Neural cell (in vitro differentiated cells): ENCODE results near the gene PPP3CA. TPM values are rescaled to one million over a fixed set of nuclear protein-coding genes. Genes with fewer than 3 reads are reported as not detected.

Experiments used
- H2AFZ ChIP-seq: fragments of 200-600, 300-800 bp; sonication (generic), shearing (Covaris generic); 2 replicates; pipeline ENCODE4 v1.6.0; 2014; ENCODE audit warnings: low read depth, mild to moderate bottlenecking, antibody characterized with exemption, low read length, moderate library complexity
- H3F3A ChIP-seq: fragments of 200-600 bp; shearing (Covaris generic); 2 replicates; pipeline ENCODE4 v1.6.1; 2016; ENCODE audit warnings: mild to moderate bottlenecking, moderate library complexity, mixed read lengths, antibody characterized with exemption, low read length; ENCODE audit not compliant: insufficient read depth, poor library complexity, severe bottlenecking
- H3K27ac ChIP-seq: fragments of 200-600, 300-800 bp; sonication (generic), shearing (Covaris generic); 2 replicates; pipeline ENCODE4 v1.5.1; 2014; ENCODE audit warnings: mild to moderate bottlenecking, low read length, moderate library complexity
- H3K27me3 ChIP-seq: fragments of 300-800, 200-600 bp; sonication (generic), shearing (Covaris generic); 2 replicates; pipeline ENCODE4 v1.6.0; 2014; ENCODE audit warnings: mild to moderate bottlenecking, low read depth, low read length, moderate library complexity; ENCODE audit not compliant: insufficient read depth
- H3K36me3 ChIP-seq: fragments of 300-800, 200-600 bp; sonication (generic), shearing (Covaris generic); 2 replicates; pipeline ENCODE4 v1.5.1; 2014; ENCODE audit warnings: mild to moderate bottlenecking, antibody characterized with exemption, low read length, moderate library complexity; ENCODE audit not compliant: insufficient read depth
- H3K4me2 ChIP-seq: fragments of 300-800, 200-600 bp; sonication (generic), shearing (Covaris generic); 2 replicates; pipeline ENCODE4 v1.6.0; 2014; ENCODE audit warnings: mild to moderate bottlenecking, low read length
- H3K4me3 ChIP-seq: fragments of 300-800, 200-600 bp; sonication (generic), shearing (Covaris generic); 2 replicates; pipeline ENCODE4 v1.5.1; 2014; ENCODE audit warnings: mild to moderate bottlenecking, low read length, moderate library complexity
- H3K79me2 ChIP-seq: fragments of 200-600 bp; shearing (Covaris generic); replicated peaks from 2 replicates; pipeline ENCODE4 v1.6.0; 2014; ENCODE audit warnings: mild to moderate bottlenecking, low read length, moderate library complexity; ENCODE audit not compliant: insufficient read depth
- H3K9ac ChIP-seq: fragments of 300-800, 200-600 bp; sonication (generic), shearing (Covaris generic); 2 replicates; pipeline ENCODE4 v1.6.1; 2016; ENCODE audit warnings: mild to moderate bottlenecking, low read length, mixed read lengths
- H3K9me2 ChIP-seq: fragments of 200-600 bp; shearing (Covaris generic); 2 replicates; pipeline ENCODE4 v1.6.1; 2016; ENCODE audit warnings: mild to moderate bottlenecking, low read length, mixed read lengths; ENCODE audit not compliant: insufficient read depth
- H3K9me3 ChIP-seq: fragments of 200-600, 300-800 bp; sonication (generic), shearing (Covaris generic); 2 replicates; pipeline ENCODE4 v1.6.1; 2016; ENCODE audit warnings: mild to moderate bottlenecking, mixed run types, low read length, moderate library complexity, mixed read lengths
- H4K20me1 ChIP-seq: fragments of 200-600 bp; shearing (Covaris generic); 2 replicates; pipeline ENCODE4 v1.6.1; 2016; ENCODE audit warnings: mild to moderate bottlenecking, mixed run types; ENCODE audit not compliant: insufficient read depth
- EP300 ChIP-seq: fragments of 450-650 bp; conservative IDR thresholded peaks from 2 replicates; pipeline ENCODE4 v1.6.1; 2014; ENCODE audit warnings: antibody characterized with exemption, mild to moderate bottlenecking, moderate library complexity; ENCODE audit not compliant: poor library complexity, severe bottlenecking
- EZH2 ChIP-seq: fragments of 200-600, 300-800 bp; shearing (Covaris generic), sonication (generic); IDR thresholded peaks from 2 replicates; pipeline ENCODE4 v1.6.1; 2014; ENCODE audit warnings: antibody characterized with exemption, low read length, borderline replicate concordance, mild to moderate bottlenecking; ENCODE audit not compliant: insufficient read depth, poor library complexity, severe bottlenecking
- MXI1 ChIP-seq: fragments of 450-650 bp; conservative IDR thresholded peaks from 2 replicates; pipeline ENCODE4 v1.6.1; 2014; ENCODE audit warnings: antibody characterized with exemption, mild to moderate bottlenecking; ENCODE audit not compliant: poor library complexity, severe bottlenecking
- POLR2AphosphoS5 ChIP-seq: IDR thresholded peaks from 2 replicates; pipeline ENCODE4 v1.6.1; 2012
- RAD21 ChIP-seq: fragments of 450-650 bp; conservative IDR thresholded peaks from 2 replicates; pipeline ENCODE4 v1.6.1; 2014; ENCODE audit warnings: antibody characterized with exemption, mild to moderate bottlenecking, moderate library complexity
- REST ChIP-seq: IDR thresholded peaks from 2 replicates; pipeline ENCODE4 v1.6.1; 2012; ENCODE audit warnings: borderline replicate concordance
- SMC3 ChIP-seq: fragments of 450-650 bp; conservative IDR thresholded peaks from 2 replicates; pipeline ENCODE4 v1.6.1; 2014; ENCODE audit warnings: antibody characterized with exemption, mild to moderate bottlenecking, moderate library complexity; ENCODE audit not compliant: poor library complexity
- TAF1 ChIP-seq: IDR thresholded peaks from 2 replicates; pipeline ENCODE4 v1.6.1; 2012; ENCODE audit warnings: low read depth
- polyA plus RNA-seq: library from polyadenylated mRNA; depleted of rRNA; stranded (reverse); fragments of >200 nt; gene quantifications from 2 replicates; pipeline ENCODE4 v1.2.3, GENCODE V29; 2014
- TF ChIP-seq, protein P1 (sequence below): fragments of 450-650 bp; IDR thresholded peaks from 2 replicates; pipeline ENCODE4 v1.5.1; 2014; ENCODE audit warnings: antibody characterized with exemption, mild to moderate bottlenecking, moderate library complexity; ENCODE audit not compliant: poor library complexity, severe bottlenecking

The PPP3CA gene
- polyA plus RNA-seq, 1 donor from 2014 or later, result 78.2 TPM

DNA sequence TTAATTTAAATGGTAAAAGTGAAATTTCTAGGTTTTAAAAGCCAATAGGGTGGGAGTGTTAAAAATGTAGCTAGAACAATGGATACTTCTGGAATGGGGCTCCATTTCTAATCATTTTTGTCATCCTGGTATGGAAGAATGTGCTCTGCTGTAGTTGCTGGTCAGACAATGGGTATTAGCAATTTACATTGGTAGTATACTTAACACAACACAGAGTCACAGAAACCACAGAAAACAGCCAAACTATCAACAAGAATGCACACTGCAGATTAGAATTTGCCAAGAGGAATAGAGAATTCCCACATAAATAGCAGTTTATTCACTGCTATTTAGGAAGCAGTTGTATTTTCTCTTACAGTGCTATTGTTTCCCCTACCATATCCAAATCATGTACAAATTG is 319.6 kb downstream of the PPP3CA start:
- Histone ChIP-seq H2AFZ (no peak overlapping the region), H3K4me3 (no peak overlapping the region), H3K4me2 (no peak overlapping the region), H3K27ac (no peak overlapping the region), H3K36me3 (no peaks in the 10 kb centered on the region), H3K9me2 (no peaks in the 10 kb centered on the region), H3K9me3 (no peaks in the 10 kb centered on the region), H3K27me3 (no peaks in the 10 kb centered on the region), H3K79me2 (no peaks in the 10 kb centered on the region), H3F3A (no peaks in the 10 kb centered on the region), H4K20me1 (no peaks in the 10 kb centered on the region), H3K9ac (no peak overlapping the region)
- TF ChIP-seq, protein P1, sequence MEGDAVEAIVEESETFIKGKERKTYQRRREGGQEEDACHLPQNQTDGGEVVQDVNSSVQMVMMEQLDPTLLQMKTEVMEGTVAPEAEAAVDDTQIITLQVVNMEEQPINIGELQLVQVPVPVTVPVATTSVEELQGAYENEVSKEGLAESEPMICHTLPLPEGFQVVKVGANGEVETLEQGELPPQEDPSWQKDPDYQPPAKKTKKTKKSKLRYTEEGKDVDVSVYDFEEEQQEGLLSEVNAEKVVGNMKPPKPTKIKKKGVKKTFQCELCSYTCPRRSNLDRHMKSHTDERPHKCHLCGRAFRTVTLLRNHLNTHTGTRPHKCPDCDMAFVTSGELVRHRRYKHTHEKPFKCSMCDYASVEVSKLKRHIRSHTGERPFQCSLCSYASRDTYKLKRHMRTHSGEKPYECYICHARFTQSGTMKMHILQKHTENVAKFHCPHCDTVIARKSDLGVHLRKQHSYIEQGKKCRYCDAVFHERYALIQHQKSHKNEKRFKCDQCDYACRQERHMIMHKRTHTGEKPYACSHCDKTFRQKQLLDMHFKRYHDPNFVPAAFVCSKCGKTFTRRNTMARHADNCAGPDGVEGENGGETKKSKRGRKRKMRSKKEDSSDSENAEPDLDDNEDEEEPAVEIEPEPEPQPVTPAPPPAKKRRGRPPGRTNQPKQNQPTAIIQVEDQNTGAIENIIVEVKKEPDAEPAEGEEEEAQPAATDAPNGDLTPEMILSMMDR, result no peak

- Histone ChIP-seq H3K9ac (no peak overlapping the region), H3K79me2 (no peaks in the 10 kb centered on the region), H3F3A (no peaks in the 10 kb centered on the region), H3K27me3 (no peaks in the 10 kb centered on the region), H3K4me3 (no peak overlapping the region), H3K9me2 (no peaks in the 10 kb centered on the region), H2AFZ (no peak overlapping the region), H3K9me3 (no peaks in the 10 kb centered on the region), H3K4me2 (no peak overlapping the region), H3K36me3 (peaks cover 4% of the 10 kb centered on the region), H3K27ac (no peak overlapping the region), H4K20me1 (no peaks in the 10 kb centered on the region)
- TF ChIP-seq RAD21 (no peak), MXI1 (no peak), REST (no peak), SMC3 (no peak), TAF1 (no peak), POLR2AphosphoS5 (no peak), EP300 (no peak), EZH2 (no peak)
- TF ChIP-seq, protein P1, result no peak
Observed at GRCh38 chr4:101025755-101026154, 321.6 kb downstream of the PPP3CA start.
